GM19324 (cell line): ENCODE measurements around the gene MEIS2.

ENCODE experiments used
- ATAC-seq: cut with Tn5 transposase; IDR thresholded peaks from one replicate; pipeline ENCODE4 v1.9.1; 2021; ENCODE audit warnings: mild to moderate bottlenecking, moderate library complexity; ENCODE audit not compliant: unreplicated experiment, low FRiP score

MEIS2 gene

GRCh38 chr15:36942248-36942827 lies 158.0 kb downstream of the MEIS2 start:
- no peak for ATAC-seq

DNA sequence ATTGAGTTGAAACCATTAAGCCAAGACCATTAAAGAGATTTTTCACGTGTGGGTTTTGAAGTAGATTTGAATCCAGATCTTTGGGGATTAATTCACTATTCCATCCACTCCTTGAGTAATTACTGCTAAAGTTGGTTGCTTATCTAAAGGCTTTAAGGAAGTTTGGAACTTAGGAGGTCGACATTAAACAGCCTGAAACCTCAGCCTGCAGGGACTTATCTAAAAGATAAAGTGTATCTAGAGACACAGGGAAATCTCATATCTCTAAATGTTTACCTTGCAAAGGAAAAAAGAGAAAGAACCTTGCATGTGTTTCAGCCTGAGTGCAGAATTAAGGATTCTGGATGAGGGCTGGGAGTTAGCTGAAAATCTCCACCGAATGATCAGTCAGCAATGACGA lies 158.6 kb downstream of the MEIS2 start:
- ATAC-seq = no peak

DNA sequence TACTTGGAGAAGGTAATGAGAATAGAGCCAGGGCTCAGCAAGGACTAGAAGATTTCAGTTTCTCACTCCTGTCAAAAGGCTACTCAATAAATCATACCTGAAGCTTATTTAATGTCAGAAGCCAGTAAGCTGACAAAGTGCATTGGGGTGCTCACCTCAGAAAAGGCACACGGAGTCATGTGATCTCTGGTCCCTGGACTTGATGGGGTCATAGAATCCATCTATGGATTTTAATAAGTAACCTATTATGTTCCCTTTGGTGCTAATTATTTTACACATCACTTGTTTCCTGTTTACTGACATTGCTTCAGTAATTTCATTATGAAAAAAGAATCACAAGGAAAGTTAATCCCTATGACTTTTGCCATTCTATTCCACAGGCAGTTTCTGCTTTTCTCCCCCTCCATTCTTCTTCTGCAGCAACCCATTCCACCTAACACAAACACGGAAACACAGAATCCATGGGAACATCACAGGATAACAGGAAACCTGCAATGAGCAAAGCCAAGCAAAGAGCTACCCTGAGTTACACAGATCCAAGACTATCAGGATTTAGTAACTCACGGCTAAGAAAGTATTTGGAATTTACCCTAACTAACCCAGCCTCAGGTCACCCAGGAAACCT lies 159.6 kb downstream of the MEIS2 start:
- no peak for ATAC-seq

DNA sequence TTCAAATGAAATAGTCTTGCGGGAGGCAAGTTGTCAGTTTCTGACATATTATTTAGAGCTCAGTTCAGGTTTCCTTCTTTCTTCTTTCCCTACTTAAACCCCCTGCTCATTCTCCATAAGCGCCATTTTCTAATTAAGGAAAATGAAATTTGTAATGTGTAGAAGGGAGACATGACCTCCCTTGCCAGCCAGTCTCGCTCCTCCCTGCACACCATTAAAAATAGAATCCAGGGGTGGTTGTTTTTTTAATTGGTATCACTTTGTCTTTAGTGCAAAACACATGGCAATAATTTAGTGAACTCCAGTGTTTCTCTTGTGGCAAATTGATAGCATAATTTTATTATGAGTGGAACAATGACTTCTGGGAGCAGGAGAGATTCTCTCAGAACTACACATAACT lies 160.1 kb downstream of the MEIS2 start:
- no peak for ATAC-seq

DNA sequence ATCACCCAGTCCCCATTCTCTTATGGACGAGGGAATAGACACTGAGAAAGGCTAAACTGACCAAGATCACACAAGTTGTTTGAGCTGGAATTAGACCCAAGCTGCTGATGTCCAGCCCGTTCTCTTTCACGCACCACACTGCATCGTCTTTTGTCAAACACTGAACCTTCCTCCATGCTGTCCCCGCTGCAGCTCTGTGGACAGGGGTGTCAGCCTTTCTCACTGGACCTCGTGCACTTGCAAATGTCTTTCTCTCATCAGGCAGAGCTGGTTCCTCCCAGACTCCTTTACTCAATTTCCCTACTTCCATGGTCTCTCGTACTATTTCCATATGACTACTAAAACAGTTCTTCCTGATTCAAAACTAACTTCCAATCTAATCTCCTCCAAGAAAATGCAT lies 161.6 kb downstream of the MEIS2 start:
- ATAC-seq = no peak

DNA sequence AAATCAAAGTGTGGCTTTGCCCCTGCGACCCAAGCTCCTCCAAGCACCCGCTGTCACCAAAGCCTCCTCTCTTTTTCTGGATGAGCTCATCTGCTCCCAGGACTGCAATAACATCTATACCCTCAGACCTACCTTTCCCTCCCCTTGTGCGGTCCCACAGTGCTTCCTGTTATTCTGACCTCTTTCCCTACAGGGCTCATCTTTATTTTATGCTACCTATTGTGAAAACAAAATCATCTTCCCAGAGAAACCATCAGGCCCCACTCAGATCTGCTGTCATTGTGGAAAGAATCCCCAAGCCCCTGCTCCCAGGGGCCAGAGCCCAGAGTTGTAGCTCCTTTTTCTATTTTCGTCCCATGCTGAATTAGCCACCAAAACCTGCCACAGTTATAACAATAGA lies 162.2 kb downstream of the MEIS2 start:
- ATAC-seq = no peak

DNA sequence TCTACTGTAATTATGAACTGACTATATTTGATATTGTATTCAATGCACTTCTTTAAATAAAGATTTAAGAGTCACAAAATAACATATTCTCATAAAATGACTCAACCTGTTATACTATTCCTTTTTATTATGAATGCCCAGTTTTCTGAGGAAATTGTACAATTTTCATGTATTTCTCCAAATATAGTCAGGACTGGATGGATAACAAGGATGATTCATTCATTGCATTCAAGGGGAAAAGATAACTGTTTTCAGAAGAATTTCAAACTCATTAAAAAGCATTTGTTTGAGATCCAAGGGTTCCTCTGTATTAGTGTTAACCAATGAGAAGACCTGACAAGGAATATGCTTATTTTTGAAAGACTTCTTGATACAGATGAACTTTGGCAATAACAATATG lies 163.7 kb downstream of the MEIS2 start:
- no peak for ATAC-seq

- ATAC-seq = no peak
Measured at GRCh38 chr15:36933255-36933990, 166.9 kb downstream of the MEIS2 start.

GRCh38 chr15:36932070-36932469 lies 168.3 kb downstream of the MEIS2 start:
- ATAC-seq = no peak

DNA sequence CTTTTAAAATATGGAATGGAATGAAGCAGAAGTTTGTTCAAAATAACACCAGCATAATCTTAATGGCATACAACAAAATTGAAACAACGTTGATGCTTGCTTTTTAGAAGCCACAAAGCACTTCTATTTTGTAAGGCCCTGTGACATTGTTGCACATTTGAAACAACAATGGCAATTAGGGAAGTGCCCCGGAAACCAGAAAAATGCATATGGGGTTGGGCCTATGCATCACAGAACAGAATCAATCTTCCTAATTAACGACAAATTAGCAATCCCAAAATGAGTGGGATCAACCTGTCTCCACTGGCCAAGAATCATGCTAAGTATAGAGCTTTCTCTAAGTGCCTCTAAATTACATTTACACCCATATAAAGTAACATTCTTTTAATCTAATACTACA lies 168.9 kb downstream of the MEIS2 start:
- no peak for ATAC-seq

DNA sequence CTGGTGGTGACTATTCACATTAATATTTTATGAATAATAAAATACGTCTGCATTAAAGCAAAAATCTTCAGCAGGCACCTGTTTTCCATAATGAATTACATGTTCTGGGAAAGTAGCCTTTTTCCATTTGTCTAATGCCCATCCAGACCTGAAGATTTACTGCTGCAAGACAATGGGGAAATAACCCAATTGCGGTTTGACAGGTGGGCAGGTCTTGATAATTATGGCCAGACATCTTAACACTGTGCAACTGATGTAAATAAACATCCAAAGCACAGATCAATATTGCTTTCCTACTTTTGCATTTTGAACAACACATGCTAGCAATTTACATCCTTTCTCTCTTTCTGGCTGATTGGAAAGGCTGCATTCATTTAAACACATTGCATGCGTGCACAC lies 173.9 kb downstream of the MEIS2 start:
- no peak for ATAC-seq

- no peak for ATAC-seq
Measured at GRCh38 chr15:36925653-36926426, 174.5 kb downstream of the MEIS2 start.

DNA sequence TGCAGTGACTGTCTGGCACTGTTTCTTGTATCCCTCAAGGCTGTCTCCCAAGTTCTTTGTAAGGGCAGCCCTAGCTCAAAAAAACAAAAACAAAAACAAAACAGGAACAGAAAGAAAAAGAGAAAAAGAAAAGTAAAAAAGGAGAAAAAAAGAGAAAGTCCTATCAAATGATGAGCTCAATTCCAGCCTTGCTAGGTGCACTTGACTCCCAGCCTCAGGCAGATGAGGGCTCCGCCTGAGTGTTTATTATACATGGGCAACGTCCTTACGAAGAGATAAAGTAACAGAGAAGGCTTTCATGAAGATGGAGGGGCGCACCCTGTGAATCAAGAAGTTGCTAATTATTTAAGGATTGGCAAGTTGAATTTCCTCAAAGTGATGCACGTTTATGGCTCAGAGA lies 175.3 kb downstream of the MEIS2 start:
- no peak for ATAC-seq

GRCh38 chr15:36924034-36924433 lies 176.3 kb downstream of the MEIS2 start:
- ATAC-seq = no peak

GRCh38 chr15:36921484-36922091 lies 178.8 kb downstream of the MEIS2 start:
- no peak for ATAC-seq

- no peak for ATAC-seq
Measured at GRCh38 chr15:36917411-36918267, 182.7 kb downstream of the MEIS2 start.

- no peak for ATAC-seq
Measured at GRCh38 chr15:36914960-36915808, 185.2 kb downstream of the MEIS2 start.

GRCh38 chr15:36914466-36914865 lies 185.9 kb downstream of the MEIS2 start:
- ATAC-seq = no peak

GRCh38 chr15:36912311-36912712 lies 188.0 kb downstream of the MEIS2 start:
- no peak for ATAC-seq
